MCF 10A (cell line): ENCODE measurements around the gene DSCAML1. TPM values are rescaled to one million over a fixed set of nuclear protein-coding genes. Genes with fewer than 3 reads are reported as not detected.

Experiments
- BruUV-seq: library from RNA; stranded (reverse); fragments of 400-500 nt; replicated peaks from 2 replicates; lab custom pipeline; 2021; lab: Mats Ljungman, UMichigan
- CTCF ChIA-PET: fragments of 300-600 bp; sonication (Branson Sonifier 250); formaldehyde crosslinking; extraction: SDS; loops from one replicate; lab custom pipeline; 2021; ENCODE audit warnings: antibody characterized with exemption, inconsistent platforms; lab: Yijun Ruan, JAX
- POLR2A ChIA-PET: fragments of 300-600, 350-650 bp; sonication (Branson Sonifier 250); formaldehyde crosslinking; extraction: SDS; loops from one replicate; lab custom pipeline; 2020; ENCODE audit warnings: antibody characterized with exemption, inconsistent platforms; lab: Yijun Ruan, JAX
- DNase-seq: peaks from one replicate; pipeline ENCODE4 v3.0.0-alpha.2; 2018; ENCODE audit not compliant: unreplicated experiment
- H3K27ac Mint-ChIP-seq: one replicate; pipeline ENCODE4 v1.8.0; 2022; ENCODE audit warnings: mild to moderate bottlenecking, low read depth, mixed read lengths; ENCODE audit not compliant: unreplicated experiment
- H3K27me3 Mint-ChIP-seq: one replicate; pipeline ENCODE4 v1.8.0; 2022; ENCODE audit warnings: mixed read lengths; ENCODE audit not compliant: insufficient read depth, unreplicated experiment
- H3K36me3 Mint-ChIP-seq: one replicate; pipeline ENCODE4 v1.8.0; 2022; ENCODE audit warnings: mild to moderate bottlenecking, moderate library complexity, mixed read lengths; ENCODE audit not compliant: insufficient read depth, unreplicated experiment
- H3K4me1 Mint-ChIP-seq: one replicate; pipeline ENCODE4 v1.8.0; 2022; ENCODE audit warnings: mixed read lengths; ENCODE audit not compliant: insufficient read depth, unreplicated experiment
- H3K4me3 Mint-ChIP-seq: one replicate; pipeline ENCODE4 v1.8.0; 2022; ENCODE audit warnings: mild to moderate bottlenecking, moderate library complexity, mixed read lengths; ENCODE audit not compliant: unreplicated experiment
- H3K9me3 Mint-ChIP-seq: one replicate; pipeline ENCODE4 v1.8.0; 2022; ENCODE audit warnings: mixed read lengths; ENCODE audit not compliant: unreplicated experiment
- CTCF ChIP-seq: fragments of 200-600 bp; IDR thresholded peaks from one replicate; pipeline ENCODE4 v1.8.0; 2022; ENCODE audit warnings: antibody characterized with exemption, mild to moderate bottlenecking; ENCODE audit not compliant: unreplicated experiment
- intact Hi-C: fragments of 100-400 bp; cut with micrococcal nuclease; formaldehyde crosslinking; loops from 2 replicates; pipeline ENCODE4 v1.14.1; 2022
- total RNA-seq: library from RNA; stranded (reverse); gene quantifications from 2 replicates; pipeline ENCODE4 v1.2.3, GENCODE V29; 2022

The DSCAML1 gene
- total RNA-seq, 1 experiment from 2014 or later: not detected

GRCh38 chr11:117733316-117733715, 63.7 kb downstream of the DSCAML1 start:
- no TSS peak for BruUV-seq
- CTCF ChIA-PET: no interaction called here
- no peak for TF ChIP-seq CTCF

GRCh38 chr11:117731722-117732290, 65.2 kb downstream of the DSCAML1 start:
- ChIA-PET POLR2A (no interaction called here), CTCF (interaction anchor here (0.8 to 1.3 kb wide), 2 partner anchors 14 to 569 kb away, joined by 3 read pairs; no protein-coding TSS in a partner anchor)
- no peak for TF ChIP-seq CTCF
- H3K36me3 Mint-ChIP-seq: no peaks in the 10 kb centered on the region
- BruUV-seq: no TSS peak
- no peaks in the 10 kb centered on the region for H3K9me3 Mint-ChIP-seq
- H3K27me3 Mint-ChIP-seq: peaks cover 72% of the 10 kb centered on the region
- no peaks in the 10 kb centered on the region for H3K4me1 Mint-ChIP-seq
- intact Hi-C loops: no loop called here
- no peak overlapping the region for H3K4me3 Mint-ChIP-seq
- DNase-seq: no peak
- no peak overlapping the region for H3K27ac Mint-ChIP-seq

More at GRCh38 chr11:117733316-117733715, 63.7 kb downstream of the DSCAML1 start:
- Mint-ChIP-seq H3K27ac (no peak overlapping the region), H3K9me3 (no peaks in the 10 kb centered on the region), H3K4me3 (no peak overlapping the region), H3K27me3 (peaks cover 57% of the 10 kb centered on the region), H3K36me3 (no peaks in the 10 kb centered on the region), H3K4me1 (no peaks in the 10 kb centered on the region)
- POLR2A ChIA-PET: no interaction called here
- intact Hi-C loops: no loop called here
- no peak for DNase-seq

- POLR2A ChIA-PET: no interaction called here
- Mint-ChIP-seq H3K27ac (no peak overlapping the region), H3K27me3 (peaks cover 87% of the 10 kb centered on the region), H3K4me1 (no peaks in the 10 kb centered on the region), H3K9me3 (no peaks in the 10 kb centered on the region), H3K4me3 (no peak overlapping the region), H3K36me3 (no peaks in the 10 kb centered on the region)
- DNase-seq: no peak
- no peak for TF ChIP-seq CTCF
- CTCF ChIA-PET: no interaction called here
- no TSS peak for BruUV-seq
- intact Hi-C loops: no loop called here
These were observed 66.7 kb downstream of the DSCAML1 start for GRCh38 chr11:117730208-117730800.

- Mint-ChIP-seq H3K36me3 (no peaks in the 10 kb centered on the region), H3K27ac (no peak overlapping the region), H3K9me3 (no peaks in the 10 kb centered on the region), H3K27me3 (peaks cover 98% of the 10 kb centered on the region), H3K4me3 (no peak overlapping the region), H3K4me1 (no peaks in the 10 kb centered on the region)
- no peak for DNase-seq
- no TSS peak for BruUV-seq
- ChIA-PET CTCF (interaction anchor here (0.5 kb wide), 1 partner anchor 106 kb away, joined by 3 read pairs; no protein-coding TSS in a partner anchor), POLR2A (no interaction called here)
- TF ChIP-seq CTCF: no peak
- intact Hi-C loops: no loop called here
These were observed 71.8 kb downstream of the DSCAML1 start for GRCh38 chr11:117725048-117725734.
